Endodermal cell (in vitro differentiated cells): ENCODE data around the gene IGF2BP1. TPM values are rescaled to one million over a fixed set of nuclear protein-coding genes. Genes with fewer than 3 reads are reported as not detected.
A peak's percentile ranks its signal among the peaks of the same experiment; 100 is the strongest.

Source experiments
- DNase-seq: peaks from one replicate; pipeline ENCODE4 v3.0.0-alpha.2; 2017
- H3K27ac ChIP-seq: 2 replicates; pipeline ENCODE4 v1.5.1; 2013; ENCODE audit warnings: mild to moderate bottlenecking, low read depth, low read length, moderate library complexity
- H3K27me3 ChIP-seq: 2 replicates; pipeline ENCODE4 v1.6.1; 2013; ENCODE audit warnings: mild to moderate bottlenecking, low read length, moderate library complexity; ENCODE audit not compliant: insufficient read depth, control insufficient read depth, poor library complexity, severe bottlenecking
- H3K36me3 ChIP-seq: 2 replicates; pipeline ENCODE4 v1.7.0; 2013; ENCODE audit warnings: mild to moderate bottlenecking, low read length, moderate library complexity; ENCODE audit not compliant: control insufficient read depth, insufficient read depth
- H3K4me1 ChIP-seq: one replicate; pipeline ENCODE4 v1.7.0; 2013; ENCODE audit warnings: low read length; ENCODE audit not compliant: control insufficient read depth, insufficient read depth
- H3K4me3 ChIP-seq: 2 replicates; pipeline ENCODE4 v1.5.1; 2013; ENCODE audit warnings: mild to moderate bottlenecking, low read length, moderate library complexity
- H3K9ac ChIP-seq: 2 replicates; pipeline ENCODE4 v1.6.1; 2013; ENCODE audit warnings: mild to moderate bottlenecking, low read length, moderate library complexity; ENCODE audit not compliant: poor library complexity, severe bottlenecking; ENCODE audit errors: extremely low read depth
- H3K9me3 ChIP-seq: 2 replicates; pipeline ENCODE4 v1.6.1; 2013; ENCODE audit warnings: mild to moderate bottlenecking, low read length, moderate library complexity; ENCODE audit not compliant: control insufficient read depth
- H3K27ac Mint-ChIP-seq: 2 replicates; pipeline ENCODE4 v1.8.0; 2020; ENCODE audit warnings: mixed read lengths
- H3K27me3 Mint-ChIP-seq: 2 replicates; pipeline ENCODE4 v1.8.0; 2021; ENCODE audit warnings: mild to moderate bottlenecking, mixed read lengths; ENCODE audit not compliant: insufficient read depth
- H3K36me3 Mint-ChIP-seq: 2 replicates; pipeline ENCODE4 v1.8.0; 2020; ENCODE audit warnings: low read depth, mixed read lengths
- H3K4me1 Mint-ChIP-seq: 2 replicates; pipeline ENCODE4 v1.8.0; 2020; ENCODE audit warnings: mixed read lengths
- H3K4me3 Mint-ChIP-seq: 2 replicates; pipeline ENCODE4 v1.8.0; 2020; ENCODE audit warnings: mild to moderate bottlenecking, moderate library complexity, mixed read lengths
- H3K9me3 Mint-ChIP-seq: 2 replicates; pipeline ENCODE4 v1.8.0; 2020; ENCODE audit warnings: mild to moderate bottlenecking, mixed read lengths
- WGBS, 2 experiments: methylation state at CpG; one replicate each; pipeline versions ENCODE4 v1.1.5 to v1.1.7; 2013; ENCODE audit warnings: missing lambda C conversion rate in 2 of 2, mixed read lengths in 1 of 2; ENCODE audit not compliant: insufficient coverage in 1 of 2, insufficient read length in 1 of 2; 5-methylcytosine and 5-hydroxymethylcytosine counted together
- total RNA-seq, 2 donors: library from RNA; stranded (reverse); fragmentation: NEBNext Ultra II Directional in 1 of 2; extraction: Animal tissue kit (Norgen Biotek cat#: 25700) in 1 of 2; gene quantifications; 2 replicates in 1 of 2; 3 replicates in 1 of 2; pipeline ENCODE4 v1.2.1, GENCODE V29; 2021
- TF ChIP-seq, protein P1 (sequence below): fragments of 200-600 bp; sonication (generic); conservative IDR thresholded peaks from 2 replicates; pipeline ENCODE4 v1.5.0; 2021; ENCODE audit warnings: antibody characterized with exemption, mild to moderate bottlenecking

Gene IGF2BP1
- total RNA-seq, 2 donors from 2014 or later: 333 to 360 TPM

DNA sequence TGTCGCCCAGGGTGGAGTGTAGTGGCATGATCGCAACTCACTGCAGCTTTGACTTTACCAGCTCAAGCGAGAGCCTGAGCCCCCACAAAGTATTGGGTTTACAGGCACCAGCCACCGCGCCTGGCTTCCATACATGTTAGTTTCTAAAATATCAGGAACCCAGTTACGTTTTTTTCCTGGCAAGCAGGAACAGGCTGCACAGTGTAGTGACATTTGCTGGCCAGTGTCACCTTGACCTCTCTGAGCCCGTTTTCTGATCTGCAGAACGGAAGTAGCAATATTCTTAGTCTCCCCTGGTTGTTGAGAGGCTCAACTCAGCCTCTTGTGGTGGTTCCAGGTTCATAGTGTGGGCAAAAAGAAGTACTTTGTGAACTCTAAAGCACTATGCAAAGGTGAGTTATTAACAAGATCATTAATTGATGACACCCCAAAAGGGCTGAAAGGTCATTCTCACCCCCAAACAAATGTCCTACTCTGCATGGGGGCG is 15.6 kb downstream of the IGF2BP1 start:
- Mint-ChIP-seq H3K4me1 (peaks cover 51% of the 10 kb centered on the region), H3K27ac (peak overlapping the region; percentile 100), H3K4me3 (peak overlapping the region; percentile 62), H3K9me3 (no peaks in the 10 kb centered on the region), H3K27me3 (no peaks in the 10 kb centered on the region), H3K36me3 (peaks cover 38% of the 10 kb centered on the region)
- no peaks in the 10 kb centered on the region for H3K9me3 ChIP-seq
- peaks cover 57% of the 10 kb centered on the region for H3K36me3 ChIP-seq
- DNase-seq: no peak
- H3K27me3 ChIP-seq: no peaks in the 10 kb centered on the region
- 53 to 55% methylated on average over 8 to 9 of the region's 9 CpGs for WGBS, 2 experiments
- TF ChIP-seq, protein P1, sequence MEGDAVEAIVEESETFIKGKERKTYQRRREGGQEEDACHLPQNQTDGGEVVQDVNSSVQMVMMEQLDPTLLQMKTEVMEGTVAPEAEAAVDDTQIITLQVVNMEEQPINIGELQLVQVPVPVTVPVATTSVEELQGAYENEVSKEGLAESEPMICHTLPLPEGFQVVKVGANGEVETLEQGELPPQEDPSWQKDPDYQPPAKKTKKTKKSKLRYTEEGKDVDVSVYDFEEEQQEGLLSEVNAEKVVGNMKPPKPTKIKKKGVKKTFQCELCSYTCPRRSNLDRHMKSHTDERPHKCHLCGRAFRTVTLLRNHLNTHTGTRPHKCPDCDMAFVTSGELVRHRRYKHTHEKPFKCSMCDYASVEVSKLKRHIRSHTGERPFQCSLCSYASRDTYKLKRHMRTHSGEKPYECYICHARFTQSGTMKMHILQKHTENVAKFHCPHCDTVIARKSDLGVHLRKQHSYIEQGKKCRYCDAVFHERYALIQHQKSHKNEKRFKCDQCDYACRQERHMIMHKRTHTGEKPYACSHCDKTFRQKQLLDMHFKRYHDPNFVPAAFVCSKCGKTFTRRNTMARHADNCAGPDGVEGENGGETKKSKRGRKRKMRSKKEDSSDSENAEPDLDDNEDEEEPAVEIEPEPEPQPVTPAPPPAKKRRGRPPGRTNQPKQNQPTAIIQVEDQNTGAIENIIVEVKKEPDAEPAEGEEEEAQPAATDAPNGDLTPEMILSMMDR: peak; percentile 21
- H3K4me1 ChIP-seq: peaks cover 24% of the 10 kb centered on the region
- peak overlapping the region; percentile 75 for H3K9ac ChIP-seq
- H3K27ac ChIP-seq: peak overlapping the region; percentile 88
- peak overlapping the region; percentile 71 for H3K4me3 ChIP-seq

DNA sequence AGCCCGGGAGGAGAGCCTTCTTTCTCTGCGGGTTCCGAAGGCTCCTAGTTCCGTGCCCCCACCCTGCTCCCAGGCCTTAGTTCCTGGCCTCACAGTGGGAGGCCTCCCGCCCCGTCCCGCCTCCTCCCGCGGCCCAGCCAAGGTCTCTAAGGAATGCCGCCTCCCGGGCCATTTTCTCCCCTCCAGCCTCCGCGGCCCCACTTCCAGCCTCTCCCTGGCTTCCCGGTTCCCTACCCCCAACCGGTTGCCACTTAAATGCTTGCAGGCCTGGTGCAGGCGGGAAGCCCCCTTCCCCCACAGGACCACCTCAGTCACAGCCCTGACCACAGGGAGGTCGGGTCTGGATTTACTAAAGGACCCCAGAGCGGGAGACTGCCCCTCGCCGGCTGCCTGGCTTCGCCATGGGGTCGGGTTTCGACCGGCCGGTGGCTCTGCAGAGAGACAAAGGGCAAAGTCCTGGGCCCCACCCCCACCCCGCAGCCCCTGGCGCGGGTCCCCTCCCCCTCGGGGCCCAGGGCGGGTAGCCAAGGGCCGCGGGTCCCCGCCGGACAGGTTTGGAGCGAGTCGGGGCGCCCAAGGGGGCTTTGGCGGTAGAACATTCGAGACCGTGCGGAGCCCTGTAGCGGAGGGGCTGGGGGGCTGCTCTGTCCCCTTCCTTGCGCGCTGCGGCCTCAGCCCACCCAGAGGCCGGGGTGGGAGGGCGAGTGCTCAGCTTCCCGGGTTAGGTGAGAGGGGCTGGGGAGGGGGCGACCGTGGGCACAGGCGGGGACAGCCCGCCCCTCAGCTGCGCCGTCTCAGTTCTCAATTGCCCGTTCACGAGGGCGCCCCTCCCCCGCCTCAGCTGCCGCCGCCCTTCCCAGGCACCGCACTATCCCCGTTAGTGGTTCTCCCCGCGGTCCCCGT is 16.4 kb downstream of the IGF2BP1 start:
- Histone ChIP-seq H3K4me1 (peaks cover 24% of the 10 kb centered on the region), H3K9me3 (no peaks in the 10 kb centered on the region), H3K36me3 (peaks cover 51% of the 10 kb centered on the region), H3K9ac (peak overlapping the region; percentile 75), H3K4me3 (peak overlapping the region; percentile 71), H3K27ac (peak overlapping the region; percentile 88), H3K27me3 (no peaks in the 10 kb centered on the region)
- Mint-ChIP-seq H3K27me3 (no peaks in the 10 kb centered on the region), H3K4me1 (peaks cover 55% of the 10 kb centered on the region), H3K27ac (peak overlapping the region; percentile 100), H3K9me3 (no peaks in the 10 kb centered on the region), H3K36me3 (peaks cover 40% of the 10 kb centered on the region), H3K4me3 (peak overlapping the region; percentile 62)
- WGBS, 2 experiments: 8 to 10% methylated on average over 13 to 64 of the region's 65 CpGs
- peak; percentile 97 for DNase-seq
- TF ChIP-seq, protein P1: peak; percentile 4

DNA sequence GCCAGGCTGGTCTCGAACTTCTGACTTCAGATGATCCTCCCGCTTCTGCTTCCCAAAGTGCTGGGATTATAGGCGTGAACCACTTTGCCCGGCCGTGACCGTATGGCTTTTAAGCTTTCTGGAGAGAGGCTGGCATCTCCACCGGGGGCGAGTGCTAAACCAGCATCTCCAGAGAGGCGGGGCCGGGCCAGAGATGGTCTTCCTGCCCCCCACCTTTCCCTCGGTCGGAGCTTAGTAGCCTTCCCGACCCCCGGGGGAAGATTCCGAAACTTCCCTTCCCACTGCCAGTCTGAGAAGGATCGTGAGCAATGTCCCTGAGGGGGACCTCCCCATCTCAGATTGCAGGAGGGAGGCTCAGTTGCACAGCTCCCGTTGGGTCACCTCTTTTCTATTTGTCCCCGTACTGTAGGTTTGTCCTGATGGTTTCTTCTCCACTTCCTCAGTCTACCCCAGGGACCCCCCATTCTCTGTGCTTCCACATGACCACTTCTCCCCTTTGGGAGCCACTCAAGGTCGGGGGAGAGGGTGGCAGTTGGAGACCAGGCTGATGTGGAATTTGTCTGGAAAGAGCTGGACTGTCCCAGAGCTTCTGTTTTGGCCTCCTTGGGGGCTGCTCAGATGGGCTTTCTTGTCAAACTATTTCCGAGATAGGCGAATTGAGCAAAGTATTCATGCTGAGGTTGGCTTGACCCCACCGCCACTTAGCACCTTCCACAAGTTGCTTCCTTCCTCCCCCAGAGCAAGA is 18.2 kb downstream of the IGF2BP1 start:
- no peaks in the 10 kb centered on the region for H3K27me3 Mint-ChIP-seq
- no peak overlapping the region for H3K9ac ChIP-seq
- H3K36me3 ChIP-seq: peaks cover 58% of the 10 kb centered on the region
- H3K4me3 ChIP-seq: no peak overlapping the region
- H3K4me3 Mint-ChIP-seq: no peak overlapping the region
- peaks cover 34% of the 10 kb centered on the region for H3K36me3 Mint-ChIP-seq
- WGBS, 2 experiments: 88 to 91% methylated on average over 13 to 22 of the region's 22 CpGs
- H3K4me1 ChIP-seq: peaks cover 30% of the 10 kb centered on the region
- peak overlapping the region; percentile 94 for H3K27ac Mint-ChIP-seq
- no peaks in the 10 kb centered on the region for H3K9me3 ChIP-seq
- TF ChIP-seq, protein P1: no peak
- H3K27me3 ChIP-seq: no peaks in the 10 kb centered on the region
- H3K27ac ChIP-seq: peak overlapping the region; percentile 54
- DNase-seq: peak; percentile 43
- no peaks in the 10 kb centered on the region for H3K9me3 Mint-ChIP-seq
- H3K4me1 Mint-ChIP-seq: peaks cover 65% of the 10 kb centered on the region
